ENCODE measurements around the gene HOXB13.

HOXB13 gene

GRCh38 chr17:48701864-48702532, 26.6 kb downstream of the HOXB13 start:
- no peak for DNase-seq

- no peak for DNase-seq
These were observed 35.4 kb downstream of the HOXB13 start for GRCh38 chr17:48693178-48693577.

GRCh38 chr17:48692049-48692448, 36.5 kb downstream of the HOXB13 start:
- DNase-seq, result no peak

- no peak for DNase-seq
These were observed 37.9 kb downstream of the HOXB13 start for GRCh38 chr17:48690655-48691054.

- no peak for DNase-seq
These were observed 46.9 kb downstream of the HOXB13 start for GRCh38 chr17:48681609-48682008.

GRCh38 chr17:48679385-48680096, 49.0 kb downstream of the HOXB13 start:
- no peak for DNase-seq

- DNase-seq, result peak; percentile 29
These were observed 50.2 kb downstream of the HOXB13 start for GRCh38 chr17:48678141-48678971.

GRCh38 chr17:48676963-48677558, 51.5 kb downstream of the HOXB13 start:
- no peak for DNase-seq
